ENCODE results near the gene HECW1. TPM values are rescaled to one million over a fixed set of nuclear protein-coding genes. Genes with fewer than 3 reads are reported as not detected.

The HECW1 gene
- total and polyA plus RNA-seq, 8 donors, result 0.29 to 5.1 (median 3.2) TPM

GRCh38 chr7:43351683-43352082, 239.2 kb downstream of the HECW1 start:
- Histone ChIP-seq H3K36me3 (no peaks in the 10 kb centered on the region), H3K4me1 (no peaks in the 10 kb centered on the region), H3K27me3 (peaks cover 0 to 6% of the 10 kb centered on the region in 2 donors), H3K27ac (no peak overlapping the region), H3K4me3 (no peak overlapping the region), H3K9me3 (peaks cover 0 to 9% of the 10 kb centered on the region in 2 donors)
- no peak for DNase-seq
- intact Hi-C loops (cut with DNase I), result no loop called here
- no peak for TF ChIP-seq CTCF (IDR thresholded peaks at IDR 0.05)
- no peak for ATAC-seq

GRCh38 chr7:43353902-43354301, 241.5 kb downstream of the HECW1 start:
- Histone ChIP-seq H3K27ac (no peak overlapping the region), H3K27me3 (peaks cover 0 to 6% of the 10 kb centered on the region in 2 donors), H3K4me1 (no peaks in the 10 kb centered on the region), H3K36me3 (no peaks in the 10 kb centered on the region), H3K9me3 (peaks cover 0 to 9% of the 10 kb centered on the region in 2 donors), H3K4me3 (no peak overlapping the region)
- intact Hi-C loops (cut with DNase I), result no loop called here
- no peak for TF ChIP-seq CTCF (IDR thresholded peaks at IDR 0.05)
- DNase-seq (no peak), ATAC-seq (no peak)

- ATAC-seq, result no peak
- no peak overlapping the region for H3K27ac ChIP-seq
- intact Hi-C loops (cut with DNase I), result no loop called here
These were observed 250.2 kb downstream of the HECW1 start for GRCh38 chr7:43362652-43363034.

GRCh38 chr7:43363035-43363791, 250.8 kb downstream of the HECW1 start:
- H3K27ac ChIP-seq, result no peak overlapping the region
- no peaks in the 10 kb centered on the region for H3K4me1 ChIP-seq
- H3K4me3 ChIP-seq, result no peak overlapping the region
- no peaks in the 10 kb centered on the region for H3K36me3 ChIP-seq
- TF ChIP-seq CTCF (IDR thresholded peaks at IDR 0.05), result no peak
- ATAC-seq (peak; percentile 56), DNase-seq (peak in 1 of 4 donors; percentile 44)
- intact Hi-C loops (cut with DNase I), result no loop called here
- no peaks in the 10 kb centered on the region for H3K27me3 ChIP-seq
- H3K9me3 ChIP-seq, result no peaks in the 10 kb centered on the region

More at GRCh38 chr7:43362652-43363034, 250.2 kb downstream of the HECW1 start:
- H3K4me3 ChIP-seq, result no peak overlapping the region
- no peaks in the 10 kb centered on the region for H3K4me1 ChIP-seq
- H3K27me3 ChIP-seq, result no peaks in the 10 kb centered on the region
- H3K36me3 ChIP-seq, result no peaks in the 10 kb centered on the region
- peak in 2 of 4 donors; percentile 42 to 60 for DNase-seq
- no peaks in the 10 kb centered on the region for H3K9me3 ChIP-seq
- TF ChIP-seq CTCF (IDR thresholded peaks at IDR 0.05), result no peak

GRCh38 chr7:43364391-43364790, 251.9 kb downstream of the HECW1 start:
- no peak for TF ChIP-seq CTCF (IDR thresholded peaks at IDR 0.05)
- no peak for DNase-seq

More at GRCh38 chr7:43364391-43364790, 251.9 kb downstream of the HECW1 start:
- H3K27ac ChIP-seq, result no peak overlapping the region
- ATAC-seq, result no peak
- H3K4me3 ChIP-seq, result no peak overlapping the region
- H3K36me3 ChIP-seq, result no peaks in the 10 kb centered on the region
- no peaks in the 10 kb centered on the region for H3K9me3 ChIP-seq
- H3K27me3 ChIP-seq, result no peaks in the 10 kb centered on the region
- intact Hi-C loops (cut with DNase I), result no loop called here
- H3K4me1 ChIP-seq, result no peaks in the 10 kb centered on the region

Measured in left lung (tissue), 10 donors.